ENCODE results near the gene CCL8. TPM values are rescaled to one million over a fixed set of nuclear protein-coding genes. Genes with fewer than 3 reads are reported as not detected.

Gene CCL8
- total and polyA plus RNA-seq, 2 of the 4 experiments (the other 2 are of a cell fraction): not detected

DNA sequence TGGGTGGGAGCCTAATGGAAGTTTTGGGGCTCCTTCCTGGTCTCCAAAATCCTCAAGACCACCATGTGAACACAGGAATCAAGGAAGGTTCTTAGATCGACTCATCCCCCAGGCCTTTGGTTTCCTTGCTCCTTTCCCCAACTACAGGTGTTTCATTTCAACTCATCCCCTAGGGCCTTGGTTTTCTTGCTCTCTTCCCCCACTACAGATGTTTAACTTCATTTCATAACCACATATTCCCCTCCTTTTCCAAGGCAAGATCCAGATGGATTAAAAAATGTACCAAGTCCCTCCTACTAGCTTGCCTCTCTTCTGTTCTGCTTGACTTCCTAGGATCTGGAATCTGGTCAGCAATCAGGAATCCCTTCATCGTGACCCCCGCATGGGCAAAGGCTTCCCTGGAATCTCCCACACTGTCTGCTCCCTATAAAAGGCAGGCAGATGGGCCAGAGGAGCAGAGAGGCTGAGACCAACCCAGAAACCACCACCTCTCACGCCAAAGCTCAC lies 33.9 kb upstream of the CCL8 start, which contains the start of gene CCL11:
Gene CCL11 (plus strand): TSS at position 457 of the 507 bp plus-strand sequence. CDS start 67 bp downstream, outside the sequence.
- no peaks in the 10 kb centered on the region for H3K9me3 ChIP-seq (ENCODE audit: control insufficient read depth, insufficient read depth, low read length)
- H4K8ac ChIP-seq (ENCODE audit: low read depth in 2 of 2, low read length in 2 of 2): no peak within 1 kb of the TSS
- no peak within 1 kb of the TSS for H3K4ac ChIP-seq (ENCODE audit: low read depth, low read length)
- no peak within 1 kb of the TSS for H3K4me3 ChIP-seq (ENCODE audit: insufficient read depth, low read depth, low read length)
- dilution Hi-C loops (cut with HindIII; ENCODE audit: low sequenced_read_pairs, unreplicated experiment): no loop called here
- H3K27me3 ChIP-seq (ENCODE audit: control insufficient read depth, insufficient read depth, low read length): peaks cover 11% of the 10 kb centered on the region
- no peak within 1 kb of the TSS for H3K4me2 ChIP-seq (ENCODE audit: low read depth, low read length)
- intact Hi-C loops (cut with micrococcal nuclease): no loop called here
- BruUV-seq (replicated peaks): no TSS peak
- no peak for DNase-seq
- H3K9me1 ChIP-seq (ENCODE audit: insufficient read depth, low read length): no peaks in the 10 kb centered on the region
- TF ChIP-seq RCOR1 (IDR thresholded peaks at IDR 0.05; ENCODE audit: insufficient replicate concordance, low read length) (no peak), MXI1 (IDR thresholded peaks at IDR 0.05; ENCODE audit: borderline replicate concordance, low read depth, low read length) (no peak)
- POLR2A ChIA-PET (ENCODE audit: unreplicated experiment): no interaction called here
- no peaks in the 10 kb centered on the region for H3K36me3 ChIP-seq (ENCODE audit: control insufficient read depth, insufficient read depth, low read length)
- no peak within 1 kb of the TSS for H2BK15ac ChIP-seq (ENCODE audit: low read depth, low read length)
- H3K27ac ChIP-seq (ENCODE audit: insufficient read depth, low read length): no peak within 1 kb of the TSS; the same call in 1 of the 2 replicates
- no peak within 1 kb of the TSS for H2AK5ac ChIP-seq (ENCODE audit: low read depth, low read length)
- no peaks in the 10 kb centered on the region for H4K20me1 ChIP-seq (ENCODE audit: insufficient read depth, low read length)
- H2AFZ ChIP-seq (replicated peaks; ENCODE audit: low read length, poor library complexity): no peak within 1 kb of the TSS
- no peak within 1 kb of the TSS for H3K14ac ChIP-seq (replicated peaks; ENCODE audit: low read depth, low read length)
- H3K18ac ChIP-seq (ENCODE audit: low read depth, low read length): no peak within 1 kb of the TSS; the same call in 1 of the 2 replicates
- no peak within 1 kb of the TSS for H4K91ac ChIP-seq (ENCODE audit: insufficient read depth, low read depth, low read length)
- no peak within 1 kb of the TSS for H2BK120ac ChIP-seq (ENCODE audit: low read depth, low read length)
- H3K4me1 ChIP-seq (ENCODE audit: control insufficient read depth, insufficient read depth, low read length): no peaks in the 10 kb centered on the region; the same call in 1 of the 2 replicates
- no peak within 1 kb of the TSS for H3K9ac ChIP-seq (ENCODE audit: low read depth, low read length)
- no peak within 1 kb of the TSS for H4K5ac ChIP-seq (ENCODE audit: low read depth, low read length)
- no peak within 1 kb of the TSS for H2AK9ac ChIP-seq (replicated peaks; ENCODE audit: low read depth, low read length, poor library complexity)
- in situ Hi-C loops (cut with MboI; ENCODE audit: low sequenced_read_pairs): no loop called here
- no peaks in the 10 kb centered on the region for H3K79me1 ChIP-seq (ENCODE audit: low read depth in 1 of 2, low read length in 2 of 2)
- H3K56ac ChIP-seq (ENCODE audit: extremely low read depth, insufficient read depth, low read length): no peak within 1 kb of the TSS
- no peak within 1 kb of the TSS for H2BK5ac ChIP-seq (ENCODE audit: low read depth, low read length, poor library complexity, severe bottlenecking)
- WGBS, 2 experiments (ENCODE audit: extremely low coverage in 2 of 2, insufficient read length in 1 of 2): 28% methylated on average over 3 of the region's 4 CpGs; no CpG with 5 or more reads in 1 of the 2 experiments
- H3K23ac ChIP-seq (ENCODE audit: low read depth, low read length): no peak within 1 kb of the TSS
- no peak; the same call in 1 of the 2 replicates for ATAC-seq (ENCODE audit: low read depth)
- no peak within 1 kb of the TSS for H2BK20ac ChIP-seq (ENCODE audit: low read depth, low read length)
- CTCF ChIA-PET: no interaction called here

Measured in IMR-90 (cell line).